22Rv1 (cell line): Measurements from ENCODE around the gene LOXL3.

Source experiments
- H3K27ac ChIP-seq: fragments of 450-650 bp; 2 replicates; pipeline ENCODE4 v1.5.1; 2017
- CTCF ChIP-seq: fragments of 450-650 bp; IDR thresholded peaks from 2 replicates; pipeline ENCODE4 v1.5.1; 2017; ENCODE audit warnings: mild to moderate bottlenecking
- ZFX ChIP-seq: fragments of 450-650 bp; IDR thresholded peaks from 2 replicates; pipeline ENCODE4 v1.6.1; 2017; ENCODE audit warnings: antibody characterized with exemption, borderline replicate concordance

LOXL3 gene

GRCh38 chr2:74573747-74574562 is 20.2 kb upstream of the LOXL3 start:
- no peak for TF ChIP-seq ZFX
- no peak for TF ChIP-seq CTCF
- no peak overlapping the region for H3K27ac ChIP-seq

- TF ChIP-seq ZFX: no peak
- peak; percentile 15; the same call in 1 of the 2 replicates for TF ChIP-seq CTCF
- peak overlapping the region; percentile 35 for H3K27ac ChIP-seq
Measured at GRCh38 chr2:74572178-74572925, 18.6 kb upstream of the LOXL3 start.

- TF ChIP-seq CTCF (no peak), ZFX (no peak)
- H3K27ac ChIP-seq: no peak overlapping the region
Measured at GRCh38 chr2:74571058-74571457, 17.3 kb upstream of the LOXL3 start.

DNA sequence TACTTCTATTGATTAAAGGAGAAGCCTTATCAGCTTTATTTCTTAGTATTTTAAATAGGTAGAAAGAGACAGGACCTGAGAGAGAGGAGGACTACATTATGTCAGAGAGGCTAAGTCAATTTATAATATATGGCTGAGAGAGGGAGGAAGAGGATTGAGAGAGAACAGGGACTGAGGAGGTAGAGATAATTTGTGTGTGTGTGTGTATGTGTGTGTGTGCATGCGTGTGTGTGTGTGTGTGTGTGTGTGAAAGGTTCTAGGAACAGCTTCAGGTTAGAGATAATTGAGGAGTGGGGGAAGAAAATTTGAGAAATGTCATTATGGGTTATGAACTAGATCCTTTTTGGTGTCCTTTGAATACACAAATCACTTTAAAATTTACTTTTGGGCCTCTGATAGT is 15.9 kb upstream of the LOXL3 start:
- TF ChIP-seq ZFX (no peak), CTCF (no peak)
- H3K27ac ChIP-seq: no peak overlapping the region

DNA sequence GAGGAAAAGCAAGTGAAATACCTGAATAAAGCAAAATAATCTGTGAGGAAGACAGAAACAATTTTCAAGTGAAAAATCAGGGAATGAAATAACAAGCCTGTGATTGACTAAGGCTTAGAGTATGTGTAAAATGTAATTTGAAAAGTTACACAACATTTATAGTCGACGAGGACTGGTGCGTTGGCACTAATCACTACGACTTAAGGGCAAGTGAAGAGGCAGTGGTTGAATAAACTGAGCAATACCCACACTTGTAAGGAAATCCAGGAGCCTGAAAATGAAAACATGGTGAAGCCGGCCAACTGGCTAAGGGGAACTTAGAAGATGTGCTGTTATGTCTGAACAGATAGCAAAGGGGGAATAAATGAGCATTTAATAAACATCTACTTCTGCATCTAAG is 14.1 kb upstream of the LOXL3 start:
- TF ChIP-seq CTCF (no peak), ZFX (no peak)

GRCh38 chr2:74566754-74567085 is 13.0 kb upstream of the LOXL3 start:
- no peak for TF ChIP-seq CTCF
- no peak for TF ChIP-seq ZFX
- H3K27ac ChIP-seq: no peak overlapping the region

More for the DNA sequence above, 14.1 kb upstream of the LOXL3 start:
- no peak overlapping the region for H3K27ac ChIP-seq
